H1 (cell line): Measurements from ENCODE around the gene SLC4A1. TPM values are rescaled to one million over a fixed set of nuclear protein-coding genes. Genes with fewer than 3 reads are reported as not detected.

Experiments
- KDM5A ChIP-seq: fragments of 200-600 bp; IDR thresholded peaks from 2 replicates; pipeline ENCODE4 v1.7.1; 2012; ENCODE audit warnings: mild to moderate bottlenecking, low read length, inconsistent platforms, mixed read lengths
- MAFK ChIP-seq: IDR thresholded peaks from 2 replicates; pipeline ENCODE4 v1.6.1; 2012; ENCODE audit warnings: low read depth, mild to moderate bottlenecking, improper control_type of control experiment, low read length
- SUZ12 ChIP-seq: fragments of 200-600 bp; sonication (generic); IDR thresholded peaks from 2 replicates; pipeline ENCODE4 v1.6.1; 2012; ENCODE audit warnings: mild to moderate bottlenecking, inconsistent platforms, low read length, moderate library complexity, mixed read lengths
- polyA plus RNA-seq, 7 experiments: library from polyadenylated mRNA; depleted of rRNA in 3 of 7; stranded (reverse) in 5 of 7; unstranded in 2 of 7; fragments of >200 nt in 5 of 7; fragments of 200-250 nt in 2 of 7; gene quantifications; 1 replicate in 5 of 7; 2 replicates in 1 of 7; 4 replicates in 1 of 7; pipeline versions ENCODE4 v1.2.1 to v1.2.3, GENCODE V29; 2011 to 2013; ENCODE audit warnings: missing spikeins in 2 of 7, mixed read lengths in 2 of 7
- total RNA-seq: library from RNA; stranded (reverse); fragmentation: NEBNext Ultra II Directional; extraction: Animal tissue kit (Norgen Biotek cat#: 25700); gene quantifications from 2 replicates; pipeline ENCODE4 v1.2.1, GENCODE V29; 2021

Gene SLC4A1
- total and polyA plus RNA-seq, 2 of the 8 experiments (the other 6 are each of a cell fraction or from before 2014, with no cell fraction given), result 0.08 TPM; not detected in 1

GRCh38 chr17:44279346-44279665 lies 11.4 kb upstream of the SLC4A1 start (continued):
- TF ChIP-seq KDM5A, result no peak
- no peak for TF ChIP-seq MAFK
- no peak for TF ChIP-seq SUZ12
